DOHH2 (cell line): ENCODE measurements around the gene CCNL2.

ENCODE experiments used
- H3F3A ChIP-seq: fragments of 200-600 bp; sonication (generic), shearing (Covaris generic); 2 replicates; pipeline ENCODE4 v1.6.0; 2016; ENCODE audit warnings: antibody characterized with exemption, mild to moderate bottlenecking; ENCODE audit not compliant: control insufficient read depth, insufficient read depth
- H3K27ac ChIP-seq: fragments of 200-600 bp; sonication (generic); 2 replicates; pipeline ENCODE4 v1.5.1; 2014; ENCODE audit warnings: low read depth, mild to moderate bottlenecking, low read length, moderate library complexity
- H3K27me3 ChIP-seq: fragments of 200-600 bp; sonication (generic); 2 replicates; pipeline ENCODE4 v1.6.1; 2014; ENCODE audit warnings: mild to moderate bottlenecking, low read length, mixed read lengths; ENCODE audit not compliant: control insufficient read depth
- H3K36me3 ChIP-seq: fragments of 200-600 bp; sonication (generic); 2 replicates; pipeline ENCODE4 v1.6.1; 2014; ENCODE audit warnings: mild to moderate bottlenecking, low read length, moderate library complexity, mixed read lengths; ENCODE audit not compliant: control insufficient read depth
- H3K4me1 ChIP-seq: fragments of 200-600 bp; sonication (generic); 2 replicates; pipeline ENCODE4 v1.6.1; 2014; ENCODE audit warnings: mild to moderate bottlenecking, low read length, mixed read lengths; ENCODE audit not compliant: control insufficient read depth
- H3K4me2 ChIP-seq: fragments of 200-600 bp; sonication (generic); 2 replicates; pipeline ENCODE4 v1.6.0; 2014; ENCODE audit warnings: mild to moderate bottlenecking, low read length, moderate library complexity
- H3K4me3 ChIP-seq: fragments of 200-600 bp; sonication (generic); 2 replicates; pipeline ENCODE4 v1.5.1; 2014; ENCODE audit warnings: mild to moderate bottlenecking, low read length, mixed read lengths
- H3K79me2 ChIP-seq: fragments of 200-600 bp; sonication (generic); 2 replicates; pipeline ENCODE4 v1.6.1; 2014; ENCODE audit warnings: mild to moderate bottlenecking, low read length, mixed read lengths; ENCODE audit not compliant: control insufficient read depth
- H3K9me2 ChIP-seq: fragments of 200-600 bp; sonication (generic); replicated peaks from 2 replicates; pipeline ENCODE4 v1.6.1; 2014; ENCODE audit warnings: mild to moderate bottlenecking, low read length, mixed read lengths; ENCODE audit not compliant: control insufficient read depth
- H3K9me3 ChIP-seq: fragments of 200-600 bp; sonication (generic); 2 replicates; pipeline ENCODE4 v1.6.1; 2014; ENCODE audit warnings: antibody characterized with exemption, low read length, mixed read lengths; ENCODE audit not compliant: control insufficient read depth, insufficient read depth
- H4K20me1 ChIP-seq: fragments of 200-600 bp; sonication (generic); 2 replicates; pipeline ENCODE4 v1.6.0; 2014; ENCODE audit warnings: low read depth, mild to moderate bottlenecking, antibody characterized with exemption, low read length, moderate library complexity; ENCODE audit not compliant: control insufficient read depth, insufficient read depth
- EZH2phosphoT487 ChIP-seq: fragments of 200-600 bp; sonication (generic); IDR thresholded peaks from 2 replicates; pipeline ENCODE4 v1.6.1; 2017; ENCODE audit warnings: borderline replicate concordance, mild to moderate bottlenecking, antibody characterized with exemption, low read length, moderate library complexity, mixed read lengths
- TF ChIP-seq, protein P1 (sequence below): fragments of 200-600 bp; sonication (generic); IDR thresholded peaks from one replicate; pipeline ENCODE4 v1.5.1; 2014; ENCODE audit warnings: antibody characterized with exemption, mild to moderate bottlenecking, low read depth, low read length; ENCODE audit not compliant: poor library complexity, severe bottlenecking

Gene CCNL2

DNA sequence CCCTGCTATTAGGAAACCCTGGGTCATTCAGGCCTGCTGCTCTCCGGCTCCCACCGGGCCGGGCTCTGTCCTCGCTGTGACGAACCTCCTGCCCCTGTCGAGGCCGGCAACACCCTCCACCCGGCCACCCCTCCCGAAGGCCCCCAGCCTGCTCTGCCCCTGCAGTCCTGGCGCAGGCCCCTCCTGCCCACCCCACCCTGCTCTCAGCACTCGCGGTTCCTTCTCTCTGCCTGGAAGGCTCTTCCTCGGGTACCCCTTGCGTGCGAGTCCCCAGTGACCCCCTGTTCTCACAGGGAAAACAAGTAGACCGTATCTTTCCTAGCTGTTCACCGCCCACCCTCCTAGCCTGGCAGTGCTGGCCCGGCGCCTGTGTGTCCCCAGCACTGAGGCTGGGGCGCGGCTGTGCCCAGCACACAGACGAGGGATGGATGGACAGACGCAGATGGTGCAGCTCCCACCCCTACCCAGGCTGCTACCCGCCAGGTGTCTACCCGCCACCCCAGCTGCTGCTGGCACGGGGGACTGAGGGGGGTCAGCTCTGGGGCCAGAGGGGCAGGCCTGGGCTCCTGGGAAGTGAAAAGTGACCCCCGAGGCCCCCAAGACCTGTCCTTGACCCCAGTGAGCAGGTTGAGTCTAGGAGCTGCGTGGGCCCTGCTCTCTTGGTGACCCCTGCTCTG, 33.3 kb upstream of the CCNL2 start:
- H3K27me3 ChIP-seq, result peaks cover 40% of the 10 kb centered on the region
- H3K9me2 ChIP-seq, result no peaks in the 10 kb centered on the region
- H4K20me1 ChIP-seq, result no peaks in the 10 kb centered on the region
- TF ChIP-seq EZH2phosphoT487, result no peak
- TF ChIP-seq, protein P1, sequence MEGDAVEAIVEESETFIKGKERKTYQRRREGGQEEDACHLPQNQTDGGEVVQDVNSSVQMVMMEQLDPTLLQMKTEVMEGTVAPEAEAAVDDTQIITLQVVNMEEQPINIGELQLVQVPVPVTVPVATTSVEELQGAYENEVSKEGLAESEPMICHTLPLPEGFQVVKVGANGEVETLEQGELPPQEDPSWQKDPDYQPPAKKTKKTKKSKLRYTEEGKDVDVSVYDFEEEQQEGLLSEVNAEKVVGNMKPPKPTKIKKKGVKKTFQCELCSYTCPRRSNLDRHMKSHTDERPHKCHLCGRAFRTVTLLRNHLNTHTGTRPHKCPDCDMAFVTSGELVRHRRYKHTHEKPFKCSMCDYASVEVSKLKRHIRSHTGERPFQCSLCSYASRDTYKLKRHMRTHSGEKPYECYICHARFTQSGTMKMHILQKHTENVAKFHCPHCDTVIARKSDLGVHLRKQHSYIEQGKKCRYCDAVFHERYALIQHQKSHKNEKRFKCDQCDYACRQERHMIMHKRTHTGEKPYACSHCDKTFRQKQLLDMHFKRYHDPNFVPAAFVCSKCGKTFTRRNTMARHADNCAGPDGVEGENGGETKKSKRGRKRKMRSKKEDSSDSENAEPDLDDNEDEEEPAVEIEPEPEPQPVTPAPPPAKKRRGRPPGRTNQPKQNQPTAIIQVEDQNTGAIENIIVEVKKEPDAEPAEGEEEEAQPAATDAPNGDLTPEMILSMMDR, result no peak
- H3K9me3 ChIP-seq, result no peaks in the 10 kb centered on the region
- no peaks in the 10 kb centered on the region for H3F3A ChIP-seq
- no peak overlapping the region for H3K27ac ChIP-seq
- no peaks in the 10 kb centered on the region for H3K79me2 ChIP-seq
- no peak overlapping the region for H3K4me3 ChIP-seq
- no peaks in the 10 kb centered on the region for H3K36me3 ChIP-seq
- 0 out of 2 replicates have a peak, but pooled peaks cover 5% of the 10 kb centered on the region for H3K4me1 ChIP-seq
- H3K4me2 ChIP-seq, result no peak overlapping the region

DNA sequence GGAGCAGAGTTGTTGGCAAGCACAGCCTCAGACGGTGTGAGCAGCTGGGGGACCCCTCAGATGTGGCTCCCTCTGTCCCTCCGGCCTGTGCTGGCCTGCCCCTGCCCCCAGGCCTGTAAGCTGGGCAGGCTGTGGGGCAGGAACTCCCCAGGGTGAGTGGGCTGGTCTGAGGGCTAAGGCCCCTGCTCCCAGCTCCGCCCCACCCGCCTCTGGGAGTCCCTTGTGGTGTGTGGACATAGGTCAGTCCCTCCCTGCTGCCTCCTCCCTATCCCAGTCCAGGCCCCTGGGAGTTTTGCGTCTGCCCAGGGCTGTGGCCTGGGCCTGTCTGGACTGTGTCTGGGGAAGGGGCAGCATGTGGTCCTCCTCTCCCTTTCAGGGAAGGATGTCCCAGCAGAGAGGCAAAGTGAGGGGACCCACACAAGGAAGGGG, 32.7 kb upstream of the CCNL2 start:
- Histone ChIP-seq H3K9me2 (no peaks in the 10 kb centered on the region), H3K36me3 (no peaks in the 10 kb centered on the region), H3K27ac (no peak overlapping the region), H3K79me2 (no peaks in the 10 kb centered on the region), H3K4me2 (no peak overlapping the region), H3K27me3 (peaks cover 40% of the 10 kb centered on the region), H4K20me1 (no peaks in the 10 kb centered on the region), H3F3A (no peaks in the 10 kb centered on the region), H3K9me3 (no peaks in the 10 kb centered on the region), H3K4me1 (0 out of 2 replicates have a peak, but pooled peaks cover 5% of the 10 kb centered on the region), H3K4me3 (no peak overlapping the region)
- TF ChIP-seq, protein P1, result no peak
- TF ChIP-seq EZH2phosphoT487, result no peak

DNA sequence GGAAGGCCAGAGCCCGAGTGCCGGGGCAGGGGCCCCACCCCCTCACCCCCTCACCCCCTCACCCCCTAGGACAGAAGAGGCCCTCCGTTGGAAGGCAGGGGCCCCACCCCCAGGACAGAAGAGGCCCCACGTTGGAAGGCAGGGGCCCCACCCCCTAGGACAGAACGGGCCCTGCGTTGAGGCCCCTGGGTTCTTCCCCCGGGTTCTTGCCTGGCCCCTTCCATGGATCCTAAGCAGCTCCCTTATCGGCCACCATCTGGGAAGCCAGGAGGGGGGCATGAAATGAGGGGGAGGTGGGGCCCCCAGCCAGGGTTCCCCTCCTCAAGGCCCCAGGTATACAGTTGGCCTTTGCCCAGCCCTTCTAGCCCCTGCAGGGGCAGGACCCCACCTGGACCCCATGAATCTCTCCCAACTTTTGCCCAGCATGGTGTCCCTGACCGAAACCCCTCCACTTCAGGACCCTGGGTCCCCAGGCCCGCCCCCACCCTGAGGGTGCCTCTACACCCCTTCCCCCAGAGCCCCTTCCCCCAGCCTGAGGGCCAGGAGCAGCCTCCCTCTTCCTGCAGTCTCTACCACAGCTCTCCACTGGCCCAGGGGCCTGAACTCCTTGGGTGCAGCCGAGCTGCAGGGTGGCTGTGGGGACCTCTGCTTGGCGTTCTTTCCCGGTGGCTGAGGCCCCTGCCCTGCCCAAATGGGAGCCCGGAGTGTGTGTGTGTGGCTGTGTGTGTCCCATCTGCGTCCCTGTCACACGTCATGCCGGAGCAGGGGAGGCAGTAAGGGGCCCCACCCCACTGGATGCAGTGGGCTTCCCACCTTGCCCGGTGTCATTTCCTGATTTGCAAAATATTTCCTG, 32.1 kb upstream of the CCNL2 start:
- 0 out of 2 replicates have a peak, but pooled peaks cover 5% of the 10 kb centered on the region for H3K4me1 ChIP-seq
- H3K9me2 ChIP-seq, result no peaks in the 10 kb centered on the region
- H3F3A ChIP-seq, result no peaks in the 10 kb centered on the region
- H3K27ac ChIP-seq, result no peak overlapping the region
- H3K4me3 ChIP-seq, result no peak overlapping the region
- H3K36me3 ChIP-seq, result no peaks in the 10 kb centered on the region
- H3K27me3 ChIP-seq, result peaks cover 43% of the 10 kb centered on the region
- no peaks in the 10 kb centered on the region for H3K9me3 ChIP-seq
- TF ChIP-seq EZH2phosphoT487, result no peak
- TF ChIP-seq, protein P1, result no peak
- no peaks in the 10 kb centered on the region for H4K20me1 ChIP-seq
- no peak overlapping the region for H3K4me2 ChIP-seq
- no peaks in the 10 kb centered on the region for H3K79me2 ChIP-seq
